Right lobe of liver (tissue), 6 donors: Measurements from ENCODE around the gene SIGLEC10. TPM values are rescaled to one million over a fixed set of nuclear protein-coding genes. Genes with fewer than 3 reads are reported as not detected.

ENCODE experiments used
- ATAC-seq, 4 donors: fragments of 200-7000 bp; cut with Tn5 transposase; one replicate each; pipeline ENCODE4 v1.9.1; 2020; ENCODE audit warnings: mild to moderate bottlenecking in 4 of 4, moderate library complexity in 4 of 4
- DNase-seq, 3 donors: peaks; one replicate each; pipeline ENCODE4 v3.0.0-alpha.2; 2020
- H3K27ac ChIP-seq, 3 donors: fragments of 200-600 bp; one replicate each; pipeline ENCODE4 v1.8.0; 2022
- H3K27me3 ChIP-seq, 2 donors: fragments of 200-600 bp; one replicate each; pipeline ENCODE4 v1.8.0; 2022
- H3K36me3 ChIP-seq, 4 donors: fragments of 200-600 bp; sonication (generic) in 1 of 4; one replicate each; pipeline versions ENCODE4 v1.5.1 to v1.8.0; 2017 to 2022; ENCODE audit warnings: control low read depth in 1 of 4
- H3K4me1 ChIP-seq, 4 donors: fragments of 200-600 bp; sonication (generic) in 1 of 4; one replicate each; pipeline versions ENCODE4 v1.5.1 to v1.8.0; 2017 to 2022; ENCODE audit warnings: control low read depth in 1 of 4
- H3K4me3 ChIP-seq, 3 donors: fragments of 200-600 bp; one replicate each; pipeline ENCODE4 v1.8.0; 2022
- H3K9me3 ChIP-seq, 4 donors: fragments of 200-600 bp; sonication (generic) in 1 of 4; one replicate each; pipeline versions ENCODE4 v1.5.1 to v1.8.0; 2017 to 2022; ENCODE audit warnings: control low read depth in 1 of 4
- POLR2A ChIP-seq: fragments of 450-650 bp; IDR thresholded peaks from one replicate; pipeline ENCODE4 v1.6.1; 2017; ENCODE audit warnings: antibody characterized with exemption, mild to moderate bottlenecking
- WGBS: methylation state at CpG from one replicate; pipeline ENCODE4 v1.1.6; 2018; ENCODE audit warnings: low coverage, low lambda C conversion rate; ENCODE audit not compliant: insufficient coverage; ENCODE audit errors: missing lambda C conversion rate; 5-methylcytosine and 5-hydroxymethylcytosine counted together
- intact Hi-C, 2 donors: fragments of 100-400 bp; cut with DNase I; formaldehyde crosslinking; loops; one replicate each; pipeline versions ENCODE4 v1.11.2 to v1.14.1; 2022
- total RNA-seq, 6 experiments: library from RNA; depleted of rRNA in 2 of 6; stranded (reverse); fragments of >200 nt in 2 of 6; fragmentation: NEBNext Ultra II Directional in 3 of 6; extraction: Animal tissue kit (Norgen Biotek cat#: 25700) in 3 of 6; gene quantifications; one replicate each; pipeline versions ENCODE4 v1.1.0 to v1.2.4, GENCODE V29; 2016 to 2023
- TF ChIP-seq, protein P1 (sequence below), 4 donors: fragments of 200-600 bp in 3 of 4; fragments of 450-650 bp in 1 of 4; IDR thresholded peaks; one replicate each; pipeline versions ENCODE4 v1.5.1 to v1.8.0; 2016 to 2022; ENCODE audit warnings: antibody characterized with exemption in 4 of 4, mild to moderate bottlenecking in 2 of 4
- donor health status: DM: no; HTN: yes; CAD: no.
- donor health status: DM: no; HTN: no; CAD: no.
- donor health status: DM: no; HTN: no; CAD: no.
- donor health status: DM: no; HTN: yes; CAD: no.
- donor health status: DM: no; HTN: yes; CAD: no.

The SIGLEC10 gene
- total RNA-seq, 6 experiments from 2014 or later = 2.0 to 12.4 (median 5.6) TPM

DNA sequence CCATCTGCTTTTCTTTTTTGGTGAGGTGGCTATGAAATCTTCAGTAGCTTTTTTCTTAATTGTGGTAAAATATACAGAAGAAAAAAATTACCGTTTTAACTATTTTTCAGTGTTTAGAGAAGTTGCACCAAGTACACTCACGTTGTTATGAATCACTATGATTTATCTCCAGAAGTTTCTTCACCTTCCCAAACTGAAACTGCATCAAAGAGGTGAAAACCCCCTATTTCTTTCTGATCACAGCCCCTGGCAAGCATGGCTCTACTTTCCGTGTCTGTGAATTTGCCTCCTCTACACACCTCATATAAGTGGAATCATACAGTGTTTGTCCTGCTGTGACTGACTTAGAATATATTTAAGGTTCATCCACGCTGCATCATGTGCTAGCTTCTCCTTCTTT is 15.6 kb upstream of the SIGLEC10 start:
- no peaks in the 10 kb centered on the region for H3K27me3 ChIP-seq
- no peak overlapping the region for H3K27ac ChIP-seq
- no peak for DNase-seq
- WGBS = 40% methylated on average over 4 of the region's 4 CpGs
- TF ChIP-seq, protein P1, sequence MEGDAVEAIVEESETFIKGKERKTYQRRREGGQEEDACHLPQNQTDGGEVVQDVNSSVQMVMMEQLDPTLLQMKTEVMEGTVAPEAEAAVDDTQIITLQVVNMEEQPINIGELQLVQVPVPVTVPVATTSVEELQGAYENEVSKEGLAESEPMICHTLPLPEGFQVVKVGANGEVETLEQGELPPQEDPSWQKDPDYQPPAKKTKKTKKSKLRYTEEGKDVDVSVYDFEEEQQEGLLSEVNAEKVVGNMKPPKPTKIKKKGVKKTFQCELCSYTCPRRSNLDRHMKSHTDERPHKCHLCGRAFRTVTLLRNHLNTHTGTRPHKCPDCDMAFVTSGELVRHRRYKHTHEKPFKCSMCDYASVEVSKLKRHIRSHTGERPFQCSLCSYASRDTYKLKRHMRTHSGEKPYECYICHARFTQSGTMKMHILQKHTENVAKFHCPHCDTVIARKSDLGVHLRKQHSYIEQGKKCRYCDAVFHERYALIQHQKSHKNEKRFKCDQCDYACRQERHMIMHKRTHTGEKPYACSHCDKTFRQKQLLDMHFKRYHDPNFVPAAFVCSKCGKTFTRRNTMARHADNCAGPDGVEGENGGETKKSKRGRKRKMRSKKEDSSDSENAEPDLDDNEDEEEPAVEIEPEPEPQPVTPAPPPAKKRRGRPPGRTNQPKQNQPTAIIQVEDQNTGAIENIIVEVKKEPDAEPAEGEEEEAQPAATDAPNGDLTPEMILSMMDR (IDR thresholded peaks at IDR 0.05) = no peak
- no peak for TF ChIP-seq POLR2A
- no peaks in the 10 kb centered on the region for H3K9me3 ChIP-seq
- intact Hi-C loops = no loop called here
- no peak overlapping the region for H3K4me3 ChIP-seq
- no peaks in the 10 kb centered on the region for H3K36me3 ChIP-seq
- no peak for ATAC-seq
- H3K4me1 ChIP-seq = peaks cover 0 to 14% (median 5%) of the 10 kb centered on the region in 4 donors

DNA sequence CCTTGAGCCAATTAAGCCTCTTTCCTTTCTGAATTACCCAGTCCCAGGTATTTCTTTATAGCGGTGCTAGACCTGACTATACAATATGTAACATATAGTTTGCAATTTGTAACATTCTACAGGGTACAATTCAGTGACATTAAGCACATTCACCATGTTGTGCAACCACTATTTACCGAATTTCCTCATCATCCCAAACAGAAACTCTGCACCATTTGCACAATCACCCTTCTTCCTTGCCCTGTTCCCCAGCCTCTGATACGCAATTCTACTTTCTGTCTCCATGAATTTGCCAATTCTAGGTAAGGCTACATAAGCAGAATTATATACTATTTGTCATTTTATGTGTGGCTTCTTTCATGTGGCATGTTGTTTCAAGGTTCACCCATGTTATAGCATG is 13.7 kb upstream of the SIGLEC10 start:
- ATAC-seq (peak; percentile 78 to 92 (median 83)), DNase-seq (no peak)
- no peaks in the 10 kb centered on the region for H3K27me3 ChIP-seq
- intact Hi-C loops = no loop called here
- peaks cover 0 to 14% (median 5%) of the 10 kb centered on the region in 4 donors for H3K4me1 ChIP-seq
- H3K36me3 ChIP-seq = no peaks in the 10 kb centered on the region
- WGBS = 8% methylated on average over 3 of the region's 3 CpGs
- no peaks in the 10 kb centered on the region for H3K9me3 ChIP-seq
- no peak overlapping the region for H3K4me3 ChIP-seq
- TF ChIP-seq, protein P1 (IDR thresholded peaks at IDR 0.05) = no peak
- TF ChIP-seq POLR2A = no peak
- H3K27ac ChIP-seq = peak overlapping the region in 1 of 3 donors; percentile 15

- Histone ChIP-seq H3K9me3 (no peaks in the 10 kb centered on the region), H3K27me3 (no peaks in the 10 kb centered on the region), H3K4me1 (peaks cover 0 to 14% (median 5%) of the 10 kb centered on the region in 4 donors), H3K4me3 (no peak overlapping the region), H3K27ac (peak overlapping the region in 1 of 3 donors; percentile 15), H3K36me3 (no peaks in the 10 kb centered on the region)
- DNase-seq (no peak), ATAC-seq (no peak)
- 56% methylated on average over 3 of the region's 3 CpGs for WGBS
- no peak for TF ChIP-seq POLR2A
- TF ChIP-seq, protein P1 (IDR thresholded peaks at IDR 0.05) = no peak
- intact Hi-C loops = no loop called here
Observed at GRCh38 chr19:51430221-51430620, 12.8 kb upstream of the SIGLEC10 start.

DNA sequence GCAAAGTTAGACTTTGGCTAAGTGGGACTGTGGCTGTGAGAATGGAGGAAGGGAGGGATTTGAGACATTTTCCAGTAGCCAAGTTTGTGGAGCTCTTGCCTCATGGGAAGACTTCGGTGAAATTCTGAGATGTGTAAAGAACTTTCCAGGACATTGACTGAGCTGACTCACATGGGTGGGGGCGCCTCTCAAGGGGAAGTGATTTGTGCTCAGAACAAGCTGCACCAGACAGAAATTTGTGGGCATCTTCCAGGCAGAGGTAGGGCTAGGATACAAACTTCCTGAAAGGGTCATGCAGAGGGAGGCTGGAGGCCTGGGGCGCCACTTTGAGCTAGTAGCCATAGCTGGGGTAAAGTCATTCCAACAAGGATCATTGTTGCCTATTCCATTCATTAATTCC is 9.8 kb upstream of the SIGLEC10 start:
- WGBS = 46% methylated on average over 2 of the region's 3 CpGs
- H3K36me3 ChIP-seq = no peaks in the 10 kb centered on the region
- H3K27me3 ChIP-seq = no peaks in the 10 kb centered on the region
- no peak overlapping the region for H3K27ac ChIP-seq
- intact Hi-C loops = no loop called here
- ATAC-seq = peak in 3 of 4 donors; percentile 20 to 54 (median 29)
- DNase-seq = peak in 1 of 3 donors; percentile 33
- H3K9me3 ChIP-seq = no peaks in the 10 kb centered on the region
- H3K4me1 ChIP-seq = peaks cover 0 to 14% (median 5%) of the 10 kb centered on the region in 4 donors
- TF ChIP-seq, protein P1 (IDR thresholded peaks at IDR 0.05) = no peak
- TF ChIP-seq POLR2A = no peak
- H3K4me3 ChIP-seq = no peak overlapping the region

DNA sequence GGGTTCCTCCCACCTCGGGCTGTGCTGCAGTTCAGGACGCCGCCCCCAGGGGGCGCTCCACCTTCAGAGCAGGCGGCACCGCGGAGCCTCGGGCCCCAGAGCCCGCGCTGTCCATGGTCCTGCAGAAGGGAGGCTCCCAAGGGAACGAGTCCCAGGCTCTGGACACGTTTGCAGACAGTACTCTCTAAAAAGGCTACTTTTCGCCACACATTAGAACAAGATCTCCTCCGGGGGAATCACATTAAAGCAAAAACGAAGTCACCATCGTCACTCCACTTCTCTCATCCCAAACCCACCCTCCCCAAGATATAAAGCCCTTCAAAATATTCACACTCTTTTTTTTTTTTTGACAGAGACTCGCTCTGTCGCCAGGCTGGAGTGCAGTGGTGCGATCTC is 4.6 kb upstream of the SIGLEC10 start:
- Histone ChIP-seq H3K4me1 (no peaks in the 10 kb centered on the region), H3K9me3 (no peaks in the 10 kb centered on the region), H3K27ac (no peak overlapping the region), H3K36me3 (no peaks in the 10 kb centered on the region), H3K27me3 (no peaks in the 10 kb centered on the region), H3K4me3 (no peak overlapping the region)
- DNase-seq (peak; percentile 89 to 91 (median 90)), ATAC-seq (peak; percentile 94 to 99 (median 96))
- WGBS = 11% methylated on average over 18 of the region's 19 CpGs
- intact Hi-C loops = no loop called here
- TF ChIP-seq, protein P1 (IDR thresholded peaks at IDR 0.05) = peak; percentile 97 to 99 (median 99)
- no peak for TF ChIP-seq POLR2A
